ENCODE data around the gene RALGAPA1.

RALGAPA1 gene

DNA sequence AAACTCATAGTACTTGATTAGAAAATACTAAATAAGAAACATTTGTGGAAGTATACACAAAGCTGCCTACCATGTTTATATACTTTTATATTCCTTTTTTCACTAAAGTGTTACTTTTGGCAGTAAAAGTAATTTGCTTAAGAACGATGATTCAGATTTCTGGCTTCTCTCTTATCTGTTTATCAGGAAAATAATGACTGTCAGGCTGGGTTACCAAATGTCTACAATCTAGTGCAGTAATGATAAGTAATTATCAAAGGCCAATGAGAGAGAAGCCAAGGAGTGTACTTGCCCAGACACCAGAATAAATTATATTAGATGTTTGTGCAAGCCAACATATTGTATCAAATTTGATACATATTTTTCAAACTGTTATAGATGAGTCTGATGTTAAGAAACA, 113.4 kb downstream of the RALGAPA1 start:
- Histone ChIP-seq H3K9me2 (ENCODE audit: low read depth, low read length) (no peaks in the 10 kb centered on the region), H3F3A (ENCODE audit: insufficient read depth, low read length) (no peaks in the 10 kb centered on the region; the same call in 1 of the 2 replicates), H3K27ac (ENCODE audit: low read depth, low read length, poor library complexity, severe bottlenecking) (no peak overlapping the region), H2AFZ (ENCODE audit: low read length) (no peak overlapping the region), H3K4me1 (ENCODE audit: insufficient read depth, low read length, severe bottlenecking) (no peaks in the 10 kb centered on the region), H3K4me3 (ENCODE audit: low read depth, low read length, poor library complexity, severe bottlenecking) (no peak overlapping the region), H3K27me3 (ENCODE audit: insufficient read depth, low read length) (no peaks in the 10 kb centered on the region), H3K36me3 (ENCODE audit: insufficient read depth, low read length) (no peaks in the 10 kb centered on the region), H3K9me3 (ENCODE audit: low read length) (no peaks in the 10 kb centered on the region), H3K79me2 (ENCODE audit: insufficient read depth, low read length) (no peaks in the 10 kb centered on the region), H3K9ac (ENCODE audit: low read length) (no peak overlapping the region), H3K4me2 (ENCODE audit: low read length) (no peak overlapping the region), H4K20me1 (ENCODE audit: insufficient read depth, low read length) (no peaks in the 10 kb centered on the region)
- TF ChIP-seq EZH2 (IDR thresholded peaks at IDR 0.05; ENCODE audit: borderline replicate concordance, low read length): no peak
- TF ChIP-seq, protein P1, sequence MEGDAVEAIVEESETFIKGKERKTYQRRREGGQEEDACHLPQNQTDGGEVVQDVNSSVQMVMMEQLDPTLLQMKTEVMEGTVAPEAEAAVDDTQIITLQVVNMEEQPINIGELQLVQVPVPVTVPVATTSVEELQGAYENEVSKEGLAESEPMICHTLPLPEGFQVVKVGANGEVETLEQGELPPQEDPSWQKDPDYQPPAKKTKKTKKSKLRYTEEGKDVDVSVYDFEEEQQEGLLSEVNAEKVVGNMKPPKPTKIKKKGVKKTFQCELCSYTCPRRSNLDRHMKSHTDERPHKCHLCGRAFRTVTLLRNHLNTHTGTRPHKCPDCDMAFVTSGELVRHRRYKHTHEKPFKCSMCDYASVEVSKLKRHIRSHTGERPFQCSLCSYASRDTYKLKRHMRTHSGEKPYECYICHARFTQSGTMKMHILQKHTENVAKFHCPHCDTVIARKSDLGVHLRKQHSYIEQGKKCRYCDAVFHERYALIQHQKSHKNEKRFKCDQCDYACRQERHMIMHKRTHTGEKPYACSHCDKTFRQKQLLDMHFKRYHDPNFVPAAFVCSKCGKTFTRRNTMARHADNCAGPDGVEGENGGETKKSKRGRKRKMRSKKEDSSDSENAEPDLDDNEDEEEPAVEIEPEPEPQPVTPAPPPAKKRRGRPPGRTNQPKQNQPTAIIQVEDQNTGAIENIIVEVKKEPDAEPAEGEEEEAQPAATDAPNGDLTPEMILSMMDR (IDR thresholded peaks at IDR 0.05; ENCODE audit: low read length): no peak

DNA sequence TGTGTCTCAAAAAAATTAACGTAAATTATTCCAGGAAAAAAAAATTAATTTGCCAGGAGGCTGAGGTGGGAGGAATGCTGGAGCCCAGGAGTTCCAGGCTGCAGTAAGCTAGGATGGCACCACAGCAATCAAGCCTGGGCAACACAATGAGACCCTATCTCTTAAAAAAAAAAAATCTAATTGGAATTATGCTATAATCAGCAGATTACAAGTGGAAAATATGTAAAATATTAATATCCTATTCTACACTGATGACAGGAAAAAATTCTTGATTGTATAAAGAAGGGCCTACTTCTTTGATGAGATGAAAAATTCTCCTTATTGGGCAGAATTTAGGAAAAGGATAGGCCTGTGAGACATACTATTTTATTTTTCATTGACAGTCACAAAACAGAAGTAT, 114.0 kb downstream of the RALGAPA1 start:
- H3K9me2 ChIP-seq (ENCODE audit: low read depth, low read length): no peaks in the 10 kb centered on the region
- H3K79me2 ChIP-seq (ENCODE audit: insufficient read depth, low read length): no peaks in the 10 kb centered on the region
- H3K4me1 ChIP-seq (ENCODE audit: insufficient read depth, low read length, severe bottlenecking): no peaks in the 10 kb centered on the region
- no peak overlapping the region for H2AFZ ChIP-seq (ENCODE audit: low read length)
- H3K9me3 ChIP-seq (ENCODE audit: low read length): no peaks in the 10 kb centered on the region
- H3K9ac ChIP-seq (ENCODE audit: low read length): no peak overlapping the region
- H3K4me2 ChIP-seq (ENCODE audit: low read length): no peak overlapping the region
- H3K4me3 ChIP-seq (ENCODE audit: low read depth, low read length, poor library complexity, severe bottlenecking): no peak overlapping the region
- H4K20me1 ChIP-seq (ENCODE audit: insufficient read depth, low read length): no peaks in the 10 kb centered on the region
- H3F3A ChIP-seq (ENCODE audit: insufficient read depth, low read length): no peaks in the 10 kb centered on the region; the same call in 1 of the 2 replicates
- TF ChIP-seq, protein P1 (IDR thresholded peaks at IDR 0.05; ENCODE audit: low read length): no peak
- TF ChIP-seq EZH2 (IDR thresholded peaks at IDR 0.05; ENCODE audit: borderline replicate concordance, low read length): no peak
- H3K36me3 ChIP-seq (ENCODE audit: insufficient read depth, low read length): no peaks in the 10 kb centered on the region
- no peak overlapping the region for H3K27ac ChIP-seq (ENCODE audit: low read depth, low read length, poor library complexity, severe bottlenecking)
- no peaks in the 10 kb centered on the region for H3K27me3 ChIP-seq (ENCODE audit: insufficient read depth, low read length)

DNA sequence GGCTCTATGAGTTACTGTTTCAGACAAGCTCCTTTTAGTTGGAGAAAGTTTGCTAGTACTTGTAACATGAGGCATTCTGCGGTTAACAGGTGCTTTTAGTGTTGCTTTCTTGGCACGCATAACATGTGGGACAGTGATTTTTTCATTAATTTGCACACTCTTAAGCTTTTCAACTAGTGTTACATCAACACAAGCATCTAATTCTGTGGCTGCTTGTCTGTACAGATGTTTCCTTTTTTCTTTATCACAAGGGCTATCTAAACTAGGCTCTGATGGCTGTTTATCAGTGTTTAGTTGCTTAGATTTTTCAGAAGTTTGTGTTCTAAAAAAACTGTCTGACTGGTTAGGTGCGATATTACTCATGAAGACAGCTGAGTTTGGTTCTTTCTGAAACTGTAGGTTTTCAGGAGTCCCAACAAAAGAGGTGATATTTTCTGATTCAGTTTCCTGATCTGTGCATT, 120.1 kb downstream of the RALGAPA1 start:
- Histone ChIP-seq H3F3A (ENCODE audit: insufficient read depth, low read length) (no peaks in the 10 kb centered on the region; the same call in none of the 2 replicates), H3K27ac (ENCODE audit: low read depth, low read length, poor library complexity, severe bottlenecking) (no peak overlapping the region), H3K4me2 (ENCODE audit: low read length) (no peak overlapping the region)

More for the DNA sequence above, 120.1 kb downstream of the RALGAPA1 start:
- no peaks in the 10 kb centered on the region for H3K9me3 ChIP-seq (ENCODE audit: low read length)
- H4K20me1 ChIP-seq (ENCODE audit: insufficient read depth, low read length): no peaks in the 10 kb centered on the region
- H3K9me2 ChIP-seq (ENCODE audit: low read depth, low read length): no peaks in the 10 kb centered on the region
- no peaks in the 10 kb centered on the region for H3K79me2 ChIP-seq (ENCODE audit: insufficient read depth, low read length)
- H2AFZ ChIP-seq (ENCODE audit: low read length): no peak overlapping the region
- TF ChIP-seq, protein P1 (IDR thresholded peaks at IDR 0.05; ENCODE audit: low read length): no peak
- no peak for TF ChIP-seq EZH2 (IDR thresholded peaks at IDR 0.05; ENCODE audit: borderline replicate concordance, low read length)
- H3K27me3 ChIP-seq (ENCODE audit: insufficient read depth, low read length): no peaks in the 10 kb centered on the region
- no peak overlapping the region for H3K9ac ChIP-seq (ENCODE audit: low read length)
- H3K4me1 ChIP-seq (ENCODE audit: insufficient read depth, low read length, severe bottlenecking): peaks cover 5% of the 10 kb centered on the region
- H3K36me3 ChIP-seq (ENCODE audit: insufficient read depth, low read length): no peaks in the 10 kb centered on the region
- H3K4me3 ChIP-seq (ENCODE audit: low read depth, low read length, poor library complexity, severe bottlenecking): no peak overlapping the region
